Fibroblast of peridontal ligament (primary cell): ENCODE results near the gene CNTNAP2.

ENCODE experiments used
- DNase-seq: peaks from one replicate; pipeline ENCODE4 v3.0.0-alpha.2; 2010; ENCODE audit errors: extremely low read depth

CNTNAP2 gene

DNA sequence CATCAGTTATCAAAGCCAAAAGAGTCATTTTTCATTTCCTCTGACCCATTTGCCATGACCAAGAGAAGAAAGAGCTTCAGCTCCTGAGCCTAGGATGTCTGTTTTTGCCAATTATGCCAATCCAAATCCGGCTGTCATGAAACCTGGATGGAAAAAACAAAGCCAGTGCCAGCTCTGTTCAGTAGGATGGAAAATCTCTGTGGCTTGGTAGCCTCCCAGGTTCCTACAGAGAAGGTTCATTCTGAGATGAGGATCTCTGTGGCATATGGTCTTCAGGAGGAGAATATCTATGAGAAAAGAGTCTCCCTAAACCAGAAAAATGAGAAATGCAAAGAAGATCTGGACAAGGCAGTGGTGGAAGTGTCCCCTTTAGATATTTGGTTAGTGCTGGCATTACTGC, 475.4 kb downstream of the CNTNAP2 start:
- no peak for DNase-seq

DNA sequence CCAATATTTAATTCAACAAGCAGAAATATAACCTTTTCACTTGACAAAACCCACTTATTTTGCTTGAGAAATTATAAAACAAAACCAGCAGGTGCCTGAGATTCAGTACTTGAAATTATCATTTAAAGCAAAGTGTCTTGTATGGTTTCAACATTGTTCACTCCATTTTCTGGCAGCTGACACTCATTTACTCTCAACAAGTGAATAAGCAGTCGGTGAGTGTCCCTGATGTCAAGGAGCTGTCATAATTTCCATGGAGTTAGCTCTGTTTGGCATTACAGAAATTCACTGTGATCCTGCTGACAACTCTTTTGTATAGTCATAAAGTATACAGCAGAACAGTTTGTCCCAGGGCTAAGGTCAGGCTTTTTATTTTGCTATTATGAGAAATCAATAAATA, 490.0 kb downstream of the CNTNAP2 start:
- no peak for DNase-seq

DNA sequence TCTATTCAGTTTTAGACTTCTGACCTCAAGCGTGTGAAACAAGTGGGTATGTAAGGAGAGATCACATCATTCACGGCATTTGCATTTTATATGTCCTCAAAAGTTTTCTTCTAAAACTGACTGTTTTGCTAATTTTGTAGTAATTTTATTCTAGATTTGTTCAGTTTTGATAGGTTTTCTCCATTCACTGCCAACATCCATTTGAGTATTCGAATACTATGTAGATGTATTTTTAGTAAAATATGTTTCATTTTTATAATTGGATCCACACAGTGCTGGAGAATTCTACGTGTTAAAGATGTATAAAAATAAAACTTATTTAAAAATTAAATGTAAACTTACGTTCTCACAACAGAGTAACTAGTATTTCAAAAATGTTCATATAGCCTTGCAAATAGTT, 503.0 kb downstream of the CNTNAP2 start:
- DNase-seq = no peak

DNA sequence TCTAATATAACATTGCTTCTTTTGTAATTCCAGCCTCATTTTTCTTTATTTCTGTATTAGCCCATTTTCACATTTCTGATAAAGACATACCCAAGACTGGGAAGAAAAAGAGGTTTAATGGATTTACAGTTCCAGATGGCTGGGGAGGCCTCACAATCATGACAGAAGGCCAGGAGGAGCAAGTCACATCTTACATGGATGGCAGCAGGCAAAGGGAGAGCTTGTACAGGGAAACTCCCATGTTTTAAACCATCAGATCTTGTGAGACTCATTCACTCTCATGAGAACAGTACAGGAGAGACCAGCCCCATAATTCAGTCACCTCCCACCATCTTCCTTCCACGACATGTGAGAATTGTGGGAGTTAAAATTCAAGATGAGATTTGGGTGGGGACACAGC, 510.3 kb downstream of the CNTNAP2 start:
- no peak for DNase-seq

DNA sequence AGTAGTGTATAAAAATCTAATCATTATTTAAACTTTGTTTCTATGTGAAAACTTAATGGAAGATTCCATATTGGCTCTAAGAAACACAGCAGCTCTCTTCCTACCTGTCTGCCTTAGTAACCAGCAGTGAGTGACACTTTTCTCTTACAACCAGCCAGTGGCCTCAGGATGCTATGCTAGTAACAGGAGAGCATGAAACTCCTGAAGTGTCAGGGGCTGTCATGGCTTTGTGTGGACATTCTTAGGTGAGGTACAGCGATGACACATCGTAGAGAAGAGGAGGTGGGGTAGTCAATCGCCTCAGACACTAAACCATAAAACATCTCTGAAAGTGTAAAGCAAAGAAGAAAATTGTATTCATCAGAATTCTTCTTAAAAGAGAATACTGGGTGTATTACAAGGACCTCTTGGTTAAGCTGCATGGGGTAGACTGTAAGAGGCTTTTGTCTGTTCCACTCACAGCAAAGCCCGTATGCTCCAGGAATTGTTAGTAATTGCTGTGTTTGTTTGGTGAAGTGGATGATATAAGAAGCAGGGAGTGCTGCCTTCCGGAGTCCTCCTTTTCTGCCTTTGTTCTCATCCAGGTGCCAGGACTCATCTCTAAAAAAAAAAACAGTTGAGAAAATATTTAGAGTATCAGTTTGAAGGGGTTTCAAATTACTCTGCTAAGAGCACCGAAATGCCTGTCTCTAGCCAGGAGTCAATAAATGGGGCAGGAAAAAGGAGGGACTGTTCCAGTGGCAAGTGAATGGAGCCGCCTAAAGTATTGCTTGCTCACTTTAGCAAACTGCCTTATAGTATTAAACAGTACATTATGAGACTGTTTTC, 518.8 kb downstream of the CNTNAP2 start:
- no peak for DNase-seq

DNA sequence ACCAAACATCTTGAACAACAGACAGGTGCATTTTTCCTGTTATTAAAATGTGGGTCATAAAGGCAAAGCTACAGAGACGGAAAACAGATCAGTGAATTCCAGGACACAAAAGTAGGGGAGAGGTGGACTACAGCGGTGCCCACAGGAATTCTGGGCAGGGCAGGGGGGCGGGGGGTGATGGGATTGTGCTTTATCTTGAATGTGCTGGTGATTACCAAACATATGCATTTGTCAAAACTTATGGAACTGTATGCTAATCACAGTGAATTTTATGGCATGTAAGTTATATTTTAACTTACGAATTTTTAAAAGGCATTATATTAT, 519.4 kb downstream of the CNTNAP2 start:
- DNase-seq = no peak

DNA sequence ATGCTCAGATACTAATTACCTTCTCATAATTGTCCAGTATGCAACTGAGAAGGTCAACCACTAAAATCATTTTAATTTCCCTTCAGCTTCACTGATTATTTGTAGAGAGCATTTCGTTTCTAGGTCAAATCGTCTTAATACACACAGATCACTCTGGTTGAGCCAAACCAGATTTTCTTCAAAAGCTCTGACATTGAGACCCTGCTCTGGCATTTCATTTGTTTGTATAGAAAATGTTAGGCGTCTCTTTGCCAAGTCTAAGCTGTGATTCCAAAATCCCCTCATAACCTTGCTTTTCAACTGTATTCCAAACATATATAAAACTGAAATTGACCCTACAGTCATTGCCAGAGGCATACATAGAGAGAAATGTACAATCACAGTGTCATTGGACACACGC, 520.0 kb downstream of the CNTNAP2 start:
- no peak for DNase-seq

DNA sequence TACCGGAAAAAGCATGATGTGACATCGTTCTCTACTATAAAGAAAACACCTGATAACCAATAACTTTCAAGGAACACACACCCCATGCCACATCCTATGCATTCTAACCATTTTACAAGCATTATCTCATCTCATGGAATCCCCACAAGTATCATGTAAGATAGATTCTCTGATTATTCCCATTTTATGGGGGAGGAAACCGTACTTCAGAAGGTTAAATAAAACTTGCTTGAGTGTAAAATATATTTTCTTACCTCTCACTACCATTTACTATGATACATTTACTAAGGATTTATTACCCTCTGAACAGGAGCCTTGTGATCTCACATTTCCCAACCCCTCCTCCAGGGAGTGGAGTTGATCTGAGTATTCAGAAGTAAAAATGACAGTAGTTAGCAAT, 522.7 kb downstream of the CNTNAP2 start:
- DNase-seq = no peak

DNA sequence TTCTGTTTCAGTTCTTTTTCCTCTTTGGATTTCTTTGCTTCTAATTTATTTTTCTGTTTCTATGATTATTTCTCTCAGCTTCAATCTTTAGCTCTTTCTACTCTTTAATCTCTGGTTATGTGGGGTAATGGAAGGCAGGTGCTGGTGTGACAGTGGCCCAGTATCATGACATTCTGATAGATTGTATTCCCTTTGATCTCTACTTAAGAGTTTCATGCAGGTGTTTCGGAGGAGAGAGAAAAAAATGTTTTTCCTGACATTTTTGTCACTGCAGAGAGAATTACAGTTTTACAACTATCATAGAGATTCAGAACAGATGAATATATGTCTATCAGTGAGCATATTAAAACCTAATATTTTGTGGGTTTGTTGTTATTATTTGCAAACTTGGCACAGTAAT, 524.9 kb downstream of the CNTNAP2 start:
- no peak for DNase-seq

DNA sequence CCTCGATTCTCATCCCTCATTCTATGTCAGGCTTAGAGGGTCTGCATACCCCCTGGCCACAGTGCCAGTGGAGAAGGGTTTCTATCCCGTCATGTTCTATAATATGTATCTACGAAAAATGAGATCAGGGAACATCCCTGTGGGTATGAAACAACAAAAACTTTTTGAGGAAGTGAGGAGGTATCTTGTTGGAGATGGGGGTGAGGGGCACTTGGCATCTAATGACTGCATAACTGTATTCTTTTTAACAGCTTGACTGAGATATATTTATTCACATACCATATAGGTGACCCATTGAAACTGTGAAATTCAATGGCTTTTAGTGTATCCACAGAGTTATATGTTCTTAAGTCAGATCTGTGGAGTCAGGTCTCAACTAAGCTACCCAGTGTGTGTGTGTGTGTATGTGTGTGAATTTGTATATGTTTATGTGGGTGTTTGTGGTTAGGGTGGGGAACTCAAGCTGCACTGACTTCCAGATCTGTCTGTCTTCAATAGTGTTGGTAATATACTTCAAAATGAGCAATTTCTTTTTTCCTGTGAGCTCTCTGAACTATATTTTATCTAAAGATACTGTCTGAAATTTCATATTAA, 528.9 kb downstream of the CNTNAP2 start:
- DNase-seq = no peak

DNA sequence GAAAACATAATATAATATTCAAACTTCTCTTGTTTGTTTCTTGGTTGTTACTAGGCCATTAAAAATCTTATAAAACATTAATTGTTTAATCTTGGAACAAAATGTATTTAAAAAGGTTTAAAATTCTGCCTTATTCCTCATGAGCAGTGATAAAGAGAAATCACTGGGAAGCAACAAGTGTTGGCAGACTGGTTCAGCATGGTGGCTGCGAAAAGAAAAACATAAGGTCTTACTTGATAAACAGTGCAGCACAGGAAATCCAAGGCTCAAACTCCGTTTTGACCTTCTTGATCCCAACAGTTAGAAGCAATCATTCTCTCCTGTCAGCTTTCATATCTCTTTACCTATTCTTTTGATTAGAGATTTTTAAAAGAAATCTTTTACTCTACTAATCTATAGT, 530.8 kb downstream of the CNTNAP2 start:
- DNase-seq = no peak

DNA sequence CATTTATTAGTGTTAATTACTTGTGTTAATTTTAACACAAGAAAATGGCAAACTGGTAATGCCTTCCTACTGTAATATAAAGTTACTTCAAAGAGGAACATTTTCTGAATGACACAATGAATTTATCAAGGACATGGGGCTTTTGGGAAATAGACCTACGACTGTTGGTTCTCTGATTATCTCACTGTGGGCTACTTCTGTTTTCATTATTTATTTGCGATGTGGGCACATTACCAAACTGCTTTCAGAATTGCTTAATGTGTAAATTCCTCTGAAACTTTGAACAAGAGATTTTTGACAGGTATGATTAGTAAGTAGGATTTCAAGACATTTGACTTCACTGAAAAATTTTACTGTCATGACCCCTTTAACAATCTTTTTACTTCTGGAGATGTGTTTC, 535.6 kb downstream of the CNTNAP2 start:
- no peak for DNase-seq

DNA sequence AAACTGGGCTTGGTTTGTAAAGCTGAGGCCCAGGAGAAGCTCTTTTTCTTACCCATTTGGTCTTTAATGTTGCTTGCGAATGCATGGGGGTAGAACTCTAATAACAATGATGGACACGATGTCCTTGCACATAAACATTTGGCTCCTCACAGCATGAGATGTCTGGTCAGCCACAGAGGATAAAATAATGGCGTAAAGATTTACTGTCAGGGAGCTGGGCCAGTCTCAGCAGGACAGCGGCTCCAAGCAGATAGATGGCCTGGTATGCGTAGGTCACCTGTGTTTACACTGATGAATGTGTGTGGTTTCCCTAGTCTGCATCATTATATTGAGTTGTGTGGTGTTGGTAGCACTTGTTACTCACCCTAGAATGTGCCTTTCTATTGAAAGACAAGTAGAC, 537.4 kb downstream of the CNTNAP2 start:
- no peak for DNase-seq

DNA sequence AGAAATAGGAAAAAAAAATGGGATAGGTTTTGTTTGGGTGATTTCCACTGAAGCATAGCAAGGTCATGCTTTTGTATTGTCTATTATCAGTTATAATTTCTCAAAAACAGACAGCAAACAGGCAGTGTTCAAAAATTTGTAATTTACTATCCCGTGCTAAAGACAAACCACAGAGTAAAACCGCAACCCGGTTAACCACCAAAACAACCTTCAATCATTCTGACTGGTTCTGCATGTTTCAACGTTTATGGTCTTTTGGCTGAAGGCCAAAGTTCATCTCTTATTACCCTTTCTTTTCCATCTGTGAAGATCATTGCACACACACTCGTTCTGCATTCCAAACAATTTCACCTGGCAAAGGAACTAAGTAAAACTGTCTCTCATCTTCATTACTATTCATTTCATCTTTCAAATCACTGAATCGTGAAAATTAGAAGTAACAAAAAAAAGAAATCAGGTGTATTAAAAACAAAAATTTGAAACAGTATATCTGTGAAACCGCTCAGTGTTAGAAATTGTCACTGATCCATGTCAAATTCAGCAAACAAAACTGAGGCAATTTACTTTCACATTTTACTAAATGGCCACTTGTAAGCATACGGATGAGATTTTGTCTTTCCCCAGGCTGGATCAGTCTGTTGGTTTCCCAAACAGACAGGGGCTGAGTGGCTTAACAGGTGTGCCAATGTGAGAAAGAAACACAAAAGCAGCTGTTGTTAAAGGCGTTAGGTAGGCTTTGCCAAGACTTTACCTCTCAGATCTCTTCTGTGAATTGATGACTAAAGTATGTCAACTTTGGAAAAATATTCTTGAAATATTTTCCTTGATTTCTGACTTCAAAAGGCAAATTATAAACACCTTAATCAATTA, 539.6 kb downstream of the CNTNAP2 start:
- no peak for DNase-seq

DNA sequence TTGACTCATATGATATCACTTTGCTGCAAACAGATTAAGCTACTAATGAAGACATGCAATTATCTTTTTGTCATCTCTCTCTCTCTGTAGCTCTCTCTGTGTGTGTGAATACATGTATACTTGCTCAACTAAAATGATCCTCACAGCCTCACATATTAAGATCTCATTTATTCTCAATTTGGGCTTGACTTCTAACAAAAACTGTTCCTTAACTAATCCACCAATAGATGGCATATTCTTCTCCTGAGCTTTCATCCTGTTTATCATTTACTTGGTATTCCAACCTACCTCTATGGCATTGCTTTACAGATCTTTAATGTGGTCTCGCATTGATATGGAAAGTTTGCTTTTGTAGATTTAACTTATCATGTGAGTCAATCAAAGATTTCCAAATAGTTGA, 540.4 kb downstream of the CNTNAP2 start:
- no peak for DNase-seq

DNA sequence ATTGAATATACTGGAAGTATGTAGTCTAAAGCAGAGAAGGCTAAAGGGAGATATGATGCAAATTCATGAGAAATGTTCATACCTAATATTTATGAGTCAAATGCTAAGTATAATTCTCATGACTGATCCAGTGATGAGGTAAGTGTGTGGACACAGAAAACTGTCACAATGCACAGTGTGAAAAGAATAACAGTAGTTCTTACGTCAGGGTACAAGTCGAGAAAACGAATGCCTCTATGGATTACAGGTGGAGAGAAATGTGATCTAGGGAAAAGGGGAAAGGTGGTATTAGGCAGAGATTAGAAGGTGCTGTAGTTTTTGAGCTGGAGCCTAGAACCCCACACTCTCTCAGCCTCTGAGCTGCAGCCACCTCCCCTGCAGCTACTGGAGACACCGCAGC, 542.0 kb downstream of the CNTNAP2 start:
- DNase-seq = no peak

DNA sequence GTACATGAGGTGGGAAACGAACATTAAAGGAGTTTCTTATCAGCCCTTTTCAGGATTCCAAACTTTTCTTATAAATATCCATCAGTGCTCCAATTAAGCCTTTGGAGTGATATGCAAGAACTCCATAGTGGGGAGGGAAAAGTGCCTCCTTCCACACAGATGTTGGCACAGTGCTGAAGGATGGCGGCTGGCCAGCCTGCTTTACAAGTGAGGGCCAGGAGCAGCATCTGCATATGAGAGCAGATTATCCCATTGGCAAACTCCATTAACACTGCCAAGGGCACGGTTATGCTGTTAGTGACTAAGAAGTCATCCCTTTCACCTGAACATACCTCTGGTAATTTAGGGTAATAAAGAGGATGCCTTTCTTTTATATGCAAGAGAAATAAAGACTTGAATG, 543.1 kb downstream of the CNTNAP2 start:
- DNase-seq = no peak

DNA sequence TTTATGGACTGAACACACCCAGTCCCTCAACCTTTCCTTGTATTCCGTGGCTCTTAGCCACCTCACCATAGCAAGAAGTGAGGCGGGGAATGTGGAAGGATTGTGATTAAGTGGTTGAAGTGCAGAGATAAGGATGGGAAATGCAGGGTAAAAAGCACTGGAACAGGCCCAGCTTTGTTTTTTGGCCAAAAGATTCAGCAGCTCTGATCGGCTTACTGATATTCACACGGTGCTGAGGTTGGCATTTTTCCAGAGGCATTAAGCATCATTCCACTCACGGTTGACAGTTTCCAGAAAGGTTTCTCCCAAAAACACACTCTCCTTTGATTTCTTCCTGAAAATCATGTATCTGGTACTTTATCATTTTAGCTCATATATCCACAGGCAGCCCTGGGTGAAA, 544.2 kb downstream of the CNTNAP2 start:
- no peak for DNase-seq

DNA sequence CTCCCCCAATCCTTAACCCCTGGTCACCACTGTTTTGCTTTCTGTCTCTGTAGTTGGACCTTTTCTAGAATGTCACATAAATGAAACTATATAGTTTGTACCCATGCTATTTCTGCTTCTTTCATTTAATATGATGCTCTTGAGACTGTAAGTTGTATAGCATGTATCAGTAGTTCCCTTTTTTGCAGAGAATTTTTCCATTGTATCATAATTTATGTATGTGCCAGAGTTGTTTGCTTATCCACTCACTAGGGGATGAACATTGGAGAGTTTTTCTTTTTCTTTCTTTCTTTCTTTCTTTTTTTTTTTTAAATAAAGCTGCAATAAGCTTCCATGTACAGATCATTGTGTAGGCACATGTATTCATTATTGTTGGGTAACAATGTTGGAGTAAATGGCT, 544.8 kb downstream of the CNTNAP2 start:
- no peak for DNase-seq

DNA sequence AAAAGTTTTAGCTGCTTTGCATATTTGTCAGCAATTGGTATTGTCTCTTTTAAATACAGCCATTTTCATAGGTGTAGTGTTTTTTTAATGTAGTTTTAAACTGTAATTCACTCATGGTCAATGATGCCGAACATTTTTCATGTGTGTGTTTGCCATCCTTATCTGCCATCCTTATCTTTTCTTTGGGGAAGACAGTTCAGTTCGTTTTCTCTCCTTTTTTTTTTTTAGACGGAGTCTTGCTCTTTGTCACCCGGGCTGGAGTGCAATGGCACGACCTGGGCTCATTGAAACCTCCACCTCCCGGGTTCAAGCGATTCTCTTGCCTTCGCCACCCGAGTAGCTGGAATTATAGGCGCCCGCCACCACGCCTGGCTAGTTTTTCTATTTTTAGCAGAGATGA, 545.3 kb downstream of the CNTNAP2 start:
- no peak for DNase-seq

DNA sequence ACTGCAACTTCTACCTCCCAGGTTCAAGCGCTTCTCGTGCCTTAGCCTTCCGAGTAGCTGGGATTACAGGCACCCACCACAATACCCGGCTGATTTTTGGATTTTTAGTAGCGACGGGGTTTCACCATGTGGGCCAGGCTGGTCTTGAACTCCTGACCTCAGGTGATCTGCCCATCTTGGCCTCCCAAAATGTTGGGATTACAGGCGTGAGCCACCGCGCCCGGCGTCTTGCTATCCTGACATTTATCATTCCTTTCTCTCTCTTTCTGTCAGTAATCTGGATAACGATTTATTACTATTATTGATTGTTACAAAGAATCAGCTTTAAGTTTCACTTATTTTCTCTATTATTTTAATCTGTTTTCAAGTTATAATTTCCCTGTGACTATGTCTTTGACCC, 548.4 kb downstream of the CNTNAP2 start:
- DNase-seq = no peak

DNA sequence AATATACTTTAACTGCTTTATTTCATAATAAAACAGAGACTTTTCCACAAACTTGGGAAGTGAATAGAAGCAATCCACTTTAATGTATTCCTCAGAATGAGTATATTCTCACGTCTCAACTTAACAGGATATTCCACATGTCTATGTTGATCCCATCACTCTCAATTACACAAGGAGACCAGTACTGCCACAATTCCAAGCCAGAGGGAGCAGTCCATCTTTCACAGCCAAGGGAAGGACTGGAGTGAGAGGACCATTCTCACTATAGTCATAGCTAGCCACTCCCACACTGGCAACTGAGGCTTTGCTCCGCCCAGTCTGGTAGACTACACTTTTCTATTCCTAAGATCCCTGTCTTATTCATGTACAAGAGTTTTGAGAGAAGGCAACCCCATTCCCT, 553.9 kb downstream of the CNTNAP2 start:
- DNase-seq = no peak

DNA sequence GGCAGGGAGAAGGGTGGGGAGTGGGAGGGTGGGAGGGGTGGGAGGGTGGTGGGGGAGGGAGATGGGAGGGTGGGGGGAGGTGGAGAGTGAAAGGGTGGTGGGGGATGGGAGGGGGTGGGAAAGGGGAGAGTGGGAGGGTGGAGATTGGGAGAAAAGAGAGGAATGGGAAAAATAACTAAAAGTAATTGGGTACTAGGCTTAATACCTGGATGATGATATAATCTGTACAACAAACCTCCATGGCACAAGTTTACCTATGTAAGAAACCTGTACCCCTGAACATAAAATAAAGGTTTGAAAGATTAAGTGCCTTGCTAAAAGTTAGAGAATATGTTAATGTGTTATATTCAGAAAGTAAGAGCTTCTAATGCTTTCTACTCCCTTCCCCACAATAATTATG, 564.9 kb downstream of the CNTNAP2 start:
- no peak for DNase-seq
